ENCODE data around the gene TCAP.
A peak's percentile ranks its signal among the peaks of the same experiment; 100 is the strongest.

Gene TCAP

DNA sequence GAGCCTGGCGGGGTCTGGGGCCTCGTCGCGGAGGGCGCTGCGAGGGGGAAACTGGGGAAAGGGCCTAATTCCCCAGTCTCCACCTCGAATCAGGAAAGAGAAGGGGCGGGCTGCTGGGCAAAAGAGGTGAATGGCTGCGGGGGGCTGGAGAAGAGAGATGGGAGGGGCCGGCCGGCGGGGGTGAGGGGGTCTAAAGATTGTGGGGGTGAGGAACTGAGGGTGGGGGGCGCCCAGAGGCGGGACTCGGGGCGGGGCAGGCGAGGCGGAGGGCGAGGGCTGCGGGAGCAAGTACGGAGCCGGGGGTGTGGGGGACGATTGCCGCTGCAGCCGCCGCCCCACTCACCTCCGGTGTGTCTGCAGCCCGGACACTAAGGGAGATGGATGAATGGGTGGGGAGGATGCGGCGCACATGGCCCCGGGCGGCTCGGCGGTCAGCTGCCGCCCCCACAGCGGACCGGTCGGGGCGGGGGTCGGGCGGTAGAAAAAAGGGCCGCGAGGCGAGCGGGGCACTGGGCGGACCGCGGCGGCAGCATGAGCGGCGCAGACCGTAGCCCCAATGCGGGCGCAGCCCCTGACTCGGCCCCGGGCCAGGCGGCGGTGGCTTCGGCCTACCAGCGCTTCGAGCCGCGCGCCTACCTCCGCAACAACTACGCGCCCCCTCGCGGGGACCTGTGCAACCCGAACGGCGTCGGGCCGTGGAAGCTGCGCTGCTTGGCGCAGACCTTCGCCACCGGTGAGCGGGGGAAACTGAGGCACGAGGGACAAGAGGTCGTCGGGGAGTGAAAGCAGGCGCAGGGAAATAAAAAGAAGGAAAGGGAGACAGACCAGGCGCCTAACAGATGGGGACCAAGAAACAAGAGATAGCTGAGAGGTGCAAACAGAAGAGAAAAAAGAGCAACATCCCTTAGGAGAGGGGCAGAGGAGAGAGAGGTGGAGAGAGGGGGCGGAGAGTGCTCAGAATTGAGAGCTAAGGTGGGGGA lies 3.1 kb downstream of the TCAP start, which contains the start of gene PNMT:
Gene PNMT, plus strand, starts transcription at position 509 of the 980 bp plus-strand sequence. Its CDS starts 23 bp downstream, at position 532.
- no peak for DNase-seq

DNA sequence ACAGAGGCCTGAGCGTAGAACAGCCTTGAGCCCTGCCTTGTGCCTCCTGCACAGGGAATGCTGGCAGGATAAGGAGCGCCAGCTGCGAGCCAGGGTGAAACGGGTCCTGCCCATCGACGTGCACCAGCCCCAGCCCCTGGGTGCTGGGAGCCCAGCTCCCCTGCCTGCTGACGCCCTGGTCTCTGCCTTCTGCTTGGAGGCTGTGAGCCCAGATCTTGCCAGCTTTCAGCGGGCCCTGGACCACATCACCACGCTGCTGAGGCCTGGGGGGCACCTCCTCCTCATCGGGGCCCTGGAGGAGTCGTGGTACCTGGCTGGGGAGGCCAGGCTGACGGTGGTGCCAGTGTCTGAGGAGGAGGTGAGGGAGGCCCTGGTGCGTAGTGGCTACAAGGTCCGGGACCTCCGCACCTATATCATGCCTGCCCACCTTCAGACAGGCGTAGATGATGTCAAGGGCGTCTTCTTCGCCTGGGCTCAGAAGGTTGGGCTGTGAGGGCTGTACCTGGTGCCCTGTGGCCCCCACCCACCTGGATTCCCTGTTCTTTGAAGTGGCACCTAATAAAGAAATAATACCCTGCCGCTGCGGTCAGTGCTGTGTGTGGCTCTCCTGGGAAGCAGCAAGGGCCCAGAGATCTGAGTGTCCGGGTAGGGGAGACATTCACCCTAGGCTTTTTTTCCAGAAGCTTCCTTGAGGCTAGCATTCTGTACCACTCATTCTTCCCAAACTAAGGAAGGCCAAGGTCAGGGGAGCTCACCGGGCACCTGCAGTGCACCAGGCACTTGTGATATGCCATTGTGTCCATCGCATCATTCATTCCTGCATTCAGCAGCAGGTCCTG lies 5.0 kb downstream of the TCAP start:
- no peak for DNase-seq

DNA sequence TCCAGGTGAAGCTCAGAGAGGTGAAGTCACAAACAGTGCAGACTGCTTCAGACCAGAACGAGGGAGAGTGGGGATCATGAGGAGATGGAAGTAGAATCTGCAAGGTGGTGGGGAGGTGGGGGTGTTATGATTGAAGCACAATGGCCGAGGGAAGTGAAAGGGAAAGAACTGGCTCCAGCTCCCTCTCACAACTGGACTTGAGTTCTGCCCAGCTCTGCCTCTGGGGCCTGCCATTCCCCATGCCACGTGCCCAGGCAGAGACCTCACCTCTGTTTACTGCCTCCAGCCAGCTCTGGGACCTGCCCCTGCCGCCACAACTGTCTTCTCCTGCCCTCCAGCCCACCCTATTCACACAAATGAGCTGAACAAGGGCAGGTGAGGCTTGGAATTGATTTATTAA lies 5.6 kb downstream of the TCAP start:
- DNase-seq = no peak

DNA sequence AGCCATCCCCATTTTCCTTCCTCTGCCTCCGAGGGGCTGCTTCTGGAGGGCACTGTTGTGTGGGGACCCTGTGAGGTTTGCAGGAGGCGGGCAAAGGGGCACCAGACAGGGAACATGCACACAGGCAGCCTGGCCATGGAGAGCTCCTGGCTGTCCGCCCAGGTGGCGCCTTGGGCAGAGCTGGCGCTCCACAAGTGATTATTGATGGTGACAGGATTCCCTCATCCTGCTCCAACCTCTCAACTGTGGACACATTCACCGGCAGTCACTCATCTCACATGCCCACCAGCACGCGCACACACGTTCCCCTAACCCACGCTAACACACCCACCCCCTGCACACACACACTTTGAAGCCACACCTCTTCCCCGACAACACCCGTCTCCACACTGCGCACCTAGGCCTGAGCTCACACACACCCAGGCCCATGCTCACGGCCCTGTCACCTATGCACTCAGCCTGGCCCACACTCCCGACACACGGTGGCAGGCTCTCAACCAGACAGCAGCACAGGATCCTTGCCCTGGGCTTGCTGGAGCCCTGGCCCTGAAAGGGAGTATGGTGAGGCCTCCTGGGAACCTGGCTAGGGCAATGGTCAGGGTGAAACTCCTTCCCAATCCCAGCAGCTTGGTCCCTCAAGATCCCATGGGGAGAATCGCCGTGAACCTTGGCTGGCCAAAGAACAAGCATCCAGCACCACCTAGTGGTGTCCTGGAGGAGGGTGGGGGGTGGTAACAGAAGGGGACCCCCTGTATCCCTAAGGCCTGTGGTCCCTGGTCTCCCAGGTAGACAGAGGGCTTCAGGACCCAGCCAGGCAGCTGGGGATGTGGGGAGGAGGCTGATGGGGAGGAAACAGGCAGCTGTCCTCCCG lies 6.7 kb downstream of the TCAP start:
- no peak for DNase-seq

DNA sequence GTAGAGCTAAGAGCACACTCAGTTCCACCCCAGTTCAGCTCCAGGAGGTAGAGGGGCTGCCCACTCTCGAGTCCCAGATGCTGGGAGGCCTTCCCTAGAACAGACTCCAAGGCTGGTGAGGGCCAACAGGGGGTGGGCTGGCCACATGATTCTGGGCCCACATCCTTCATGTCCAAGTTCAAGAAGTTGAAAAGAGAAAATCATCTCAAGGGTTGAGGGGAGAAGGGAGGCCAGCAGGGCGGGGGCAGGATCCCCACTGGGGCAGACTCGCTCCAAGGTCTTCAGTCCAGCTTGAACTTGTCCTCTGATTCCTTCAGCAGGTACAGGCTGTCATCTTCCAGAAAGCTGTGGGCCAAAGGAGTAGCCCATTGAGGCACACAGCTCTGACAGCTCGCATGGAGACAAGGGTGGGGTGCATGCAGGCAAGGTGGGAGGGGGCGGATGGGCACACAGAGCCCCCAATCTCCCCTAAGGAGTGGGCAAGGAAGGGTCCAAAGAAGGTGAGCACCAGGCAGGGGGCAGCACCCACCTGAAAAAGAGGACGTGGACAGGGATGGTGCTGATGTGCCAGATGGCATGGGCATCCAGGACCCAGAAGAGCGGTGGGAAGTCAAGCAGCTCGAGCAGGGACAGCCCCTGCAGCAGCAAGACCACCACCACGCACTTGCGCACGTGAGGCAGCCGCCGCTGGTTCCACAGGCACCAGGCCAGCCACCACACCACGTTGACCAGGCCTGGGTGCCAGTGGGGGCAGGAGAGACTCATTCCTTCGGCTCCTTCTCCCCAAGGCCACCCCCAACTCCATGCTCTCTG lies 7.6 kb downstream of the TCAP start:
- no peak for DNase-seq

DNA sequence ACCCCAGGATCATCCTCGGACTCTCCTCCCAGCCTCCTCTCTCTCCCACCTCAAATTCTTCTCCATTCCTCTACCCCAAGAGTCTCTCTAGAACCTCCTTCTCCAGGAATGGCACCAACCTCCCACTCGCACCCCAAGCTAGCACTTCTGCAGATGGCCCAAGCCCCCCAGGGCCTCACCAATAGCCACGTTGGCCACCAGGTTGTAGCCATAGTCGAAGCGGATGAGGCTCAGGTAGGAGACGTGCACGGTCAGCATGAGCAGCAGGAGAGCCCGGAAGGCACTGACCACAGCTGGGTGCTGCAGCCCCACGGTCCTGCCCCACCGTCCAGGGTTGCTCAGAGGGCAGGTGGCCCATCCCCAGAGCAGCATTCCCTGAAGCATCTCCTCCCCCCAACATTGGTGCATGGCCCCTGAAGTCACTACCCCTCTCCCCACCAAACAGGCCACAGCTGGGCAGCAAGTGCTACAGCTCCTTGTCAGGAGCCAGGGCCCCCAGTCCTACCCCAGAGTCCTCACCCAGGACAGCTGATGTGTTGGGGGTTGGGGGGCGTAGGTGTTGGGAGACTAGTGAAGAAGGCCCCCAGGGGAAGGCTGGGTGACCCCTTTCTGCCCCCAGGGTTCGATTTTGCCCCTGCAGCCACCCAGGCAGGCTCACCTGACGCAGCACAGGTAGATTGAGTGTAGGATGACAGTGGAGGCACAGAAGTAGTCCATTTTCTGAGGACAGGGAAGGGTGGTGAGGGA lies 8.4 kb downstream of the TCAP start:
- DNase-seq = no peak

DNA sequence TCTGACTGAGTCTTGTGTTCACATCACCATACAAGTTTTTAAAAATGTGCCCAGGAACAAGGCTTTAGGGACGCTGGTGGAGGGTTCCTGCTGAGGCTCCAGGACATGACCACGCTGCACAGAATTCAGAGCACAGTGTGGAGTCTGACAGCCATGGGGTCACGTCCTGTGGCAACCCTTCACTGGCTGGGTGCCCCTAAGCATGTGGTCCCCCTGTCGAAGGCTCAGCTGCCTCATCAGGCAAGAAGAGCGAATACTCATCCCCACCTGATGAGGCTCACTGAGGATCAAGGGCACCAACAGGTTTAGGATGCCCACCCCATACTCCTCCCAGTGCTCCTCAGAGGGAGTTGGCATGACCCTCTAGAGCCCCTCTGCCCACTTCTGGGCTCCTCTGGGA lies 9.0 kb downstream of the TCAP start:
- no peak for DNase-seq

DNA sequence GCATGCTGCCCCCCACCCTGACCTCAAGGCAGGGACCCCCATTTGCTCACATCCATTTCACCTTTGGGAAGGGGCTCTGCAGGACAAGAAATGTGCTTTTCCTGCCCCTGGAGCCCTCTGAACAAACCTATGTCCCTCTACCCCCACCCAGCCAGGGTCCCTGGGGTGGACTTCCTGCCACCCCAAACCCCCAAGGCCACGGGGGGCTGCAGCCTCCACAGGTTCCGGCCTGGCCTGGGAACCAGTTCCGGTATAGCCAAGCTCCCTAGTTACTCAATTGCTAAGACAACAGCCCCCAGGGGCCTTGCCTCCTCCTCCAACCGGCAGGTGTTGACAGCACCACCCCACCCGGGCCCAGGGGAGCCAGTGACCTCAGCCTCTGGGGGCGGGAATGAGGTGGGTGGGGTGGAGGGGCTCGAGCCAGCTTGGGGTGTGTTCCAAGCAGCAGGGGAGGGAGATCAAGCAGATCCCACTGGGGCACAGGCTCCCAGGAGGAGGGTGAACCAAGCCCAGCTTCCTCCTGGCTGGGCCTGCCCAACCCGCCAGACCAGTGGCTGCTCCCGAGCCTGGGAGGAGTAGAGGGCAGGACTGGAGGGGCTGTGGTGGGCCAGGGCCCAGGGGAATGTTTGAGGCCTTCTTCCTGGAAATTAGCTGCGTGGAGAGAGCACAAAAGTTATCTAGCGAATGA lies 9.7 kb downstream of the TCAP start:
- DNase-seq = peak; percentile 74

DNA sequence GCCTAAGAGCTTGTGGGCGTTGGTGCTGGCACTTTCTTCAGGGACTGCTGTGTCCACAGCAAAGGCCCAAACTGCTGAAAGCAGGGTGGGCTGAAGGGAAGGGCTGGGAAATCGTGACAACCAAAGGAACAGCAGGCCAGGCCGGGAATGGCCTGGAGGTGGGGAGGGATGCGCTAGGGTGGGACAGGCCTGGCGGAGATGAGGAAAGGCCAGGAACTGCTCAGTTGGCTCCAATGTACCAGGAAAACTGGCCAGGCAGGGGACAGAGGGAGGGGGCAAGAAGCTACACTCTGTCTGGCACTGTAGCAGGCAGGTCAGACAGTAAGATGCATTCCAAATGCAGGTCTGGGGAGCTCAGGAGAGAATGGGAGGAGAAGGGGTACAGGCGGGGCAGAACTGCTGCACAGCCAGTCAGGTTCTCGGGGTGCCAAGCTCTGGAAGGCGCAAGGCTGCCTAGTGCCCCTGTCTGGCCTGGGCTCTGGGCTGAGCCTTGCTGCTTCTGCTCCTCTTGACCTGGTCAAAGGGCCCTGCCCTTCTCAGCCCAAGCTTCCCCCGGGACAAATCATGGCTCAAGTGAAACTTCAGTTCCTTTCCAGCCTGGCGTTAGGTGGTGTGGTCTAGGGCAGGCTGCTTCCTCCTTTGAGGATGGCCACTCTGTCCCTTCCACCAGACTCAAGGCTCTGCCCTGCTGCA lies 10.4 kb downstream of the TCAP start:
- no peak for DNase-seq

DNA sequence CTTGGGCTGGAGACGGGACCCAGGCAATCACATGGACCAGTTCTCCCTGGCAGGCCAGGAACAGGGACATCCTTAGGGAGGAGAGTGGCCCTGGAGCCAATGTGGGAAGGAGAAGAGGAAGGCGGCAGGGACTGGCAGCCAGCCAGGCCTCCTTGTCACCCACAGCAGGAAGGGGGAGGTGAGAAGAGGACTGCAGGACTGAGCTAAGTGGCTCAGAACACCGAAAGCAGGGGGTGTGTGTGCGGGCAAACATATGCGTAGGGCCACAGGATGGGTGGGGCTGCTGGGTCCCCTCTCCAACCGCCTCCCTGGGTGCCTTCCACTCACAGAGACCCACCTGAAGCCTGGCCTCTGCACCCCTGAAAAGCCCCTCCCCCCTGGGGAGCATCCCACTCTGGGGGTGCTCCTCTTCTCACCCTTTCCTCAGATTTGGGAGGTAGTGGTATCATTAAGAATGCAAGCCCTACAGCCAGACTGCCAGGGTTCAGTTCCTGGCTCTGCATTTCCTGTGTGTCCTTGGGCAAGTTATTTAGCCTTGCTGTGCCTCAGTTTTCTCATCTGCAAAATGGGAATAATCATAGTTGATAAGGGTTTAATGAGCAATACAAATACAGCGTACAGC lies 11.2 kb downstream of the TCAP start:
- DNase-seq = peak; percentile 75

DNA sequence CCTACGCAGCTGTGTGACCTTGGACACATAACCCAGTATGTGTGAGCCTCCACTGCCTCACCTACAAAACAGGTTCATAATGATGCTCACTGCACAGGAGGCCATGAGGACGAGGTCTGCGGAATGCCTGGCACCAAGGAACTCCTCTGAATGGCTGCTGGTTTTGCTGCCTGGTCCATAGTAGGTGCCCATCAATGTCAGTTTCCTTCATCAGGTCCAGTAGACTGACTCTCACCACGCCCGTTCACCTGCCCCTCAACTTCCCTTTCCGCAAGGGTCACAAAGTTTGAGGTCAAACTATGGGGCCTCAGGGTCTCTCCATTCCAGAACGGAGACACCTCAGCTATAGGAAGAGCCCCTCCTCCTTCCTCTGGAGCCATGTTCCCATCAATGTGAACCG lies 11.9 kb downstream of the TCAP start:
- DNase-seq = no peak

DNA sequence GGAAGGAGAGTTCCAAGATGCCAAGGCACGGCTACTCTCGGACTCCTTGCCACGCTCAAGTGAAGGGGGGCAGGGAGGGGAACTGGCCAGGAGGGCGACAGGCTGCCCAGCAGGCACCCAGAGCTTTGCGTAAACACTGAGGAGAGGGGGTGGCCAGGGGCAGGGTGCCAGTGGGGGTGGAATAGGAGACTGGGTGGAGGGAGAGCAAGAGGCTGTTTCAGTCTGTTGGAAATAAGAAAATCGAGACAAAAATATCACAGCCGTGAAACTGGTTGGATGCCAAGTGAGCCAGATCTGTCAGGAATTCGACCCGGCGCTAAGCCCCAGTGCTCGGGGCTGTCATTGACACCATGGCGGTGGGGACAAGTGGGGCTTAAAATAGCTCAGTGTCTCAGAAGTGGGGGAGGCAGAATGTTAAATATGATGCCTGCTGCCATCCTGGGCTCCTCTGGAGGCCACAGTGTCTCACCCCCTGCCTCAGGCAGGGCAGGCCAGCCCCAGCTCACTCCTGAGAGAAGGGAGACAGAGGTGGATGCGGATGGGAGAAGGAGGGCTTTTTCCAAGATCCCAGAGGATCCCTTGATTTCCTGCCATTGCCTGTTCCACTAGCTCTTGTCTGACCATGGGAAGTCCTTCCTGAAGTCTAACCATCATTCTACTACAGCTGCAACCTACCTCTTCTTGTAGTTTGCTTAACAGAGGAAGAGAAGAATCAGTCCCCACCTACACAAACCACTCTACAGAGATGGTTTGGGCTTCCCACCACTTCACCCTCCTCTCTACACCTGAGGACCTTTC lies 12.6 kb downstream of the TCAP start:
- no peak for DNase-seq

DNA sequence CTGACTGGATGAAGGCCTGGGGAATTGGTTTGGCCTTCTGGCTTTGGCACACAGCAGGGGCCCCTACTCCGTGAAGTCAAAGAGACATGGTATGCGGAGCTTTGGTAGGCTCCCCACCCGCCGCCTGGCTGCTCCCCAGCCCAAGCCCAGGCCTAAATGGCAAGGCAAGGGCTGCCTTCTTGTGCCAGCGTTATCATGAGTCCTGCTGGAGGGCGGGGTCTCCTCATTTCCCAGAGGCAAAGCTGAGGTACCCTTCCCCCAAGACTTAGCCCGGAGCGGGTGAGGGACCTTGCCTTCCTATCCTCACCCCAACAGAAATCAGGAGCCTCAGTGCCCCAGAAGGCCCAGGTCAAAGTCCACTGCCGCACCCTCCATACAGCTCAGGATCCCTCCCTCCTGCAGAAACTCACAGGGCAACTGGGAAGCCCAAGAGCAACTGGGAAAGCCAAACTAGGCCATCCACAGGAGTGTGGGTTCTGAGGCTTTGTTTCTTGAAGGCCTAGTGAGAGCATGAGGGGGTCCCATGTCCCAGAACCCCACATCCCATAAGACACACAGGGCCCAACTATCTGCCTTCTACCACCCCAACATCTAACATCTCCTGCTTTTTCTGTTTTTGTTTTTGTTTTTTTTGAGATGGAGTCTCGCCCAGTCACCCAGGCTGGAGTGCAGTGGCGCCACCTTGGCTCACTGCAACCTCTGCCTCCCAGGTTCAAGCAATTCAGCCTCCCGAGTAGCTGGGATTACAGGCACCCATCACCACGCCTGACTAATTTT lies 13.4 kb downstream of the TCAP start:
- DNase-seq = no peak

DNA sequence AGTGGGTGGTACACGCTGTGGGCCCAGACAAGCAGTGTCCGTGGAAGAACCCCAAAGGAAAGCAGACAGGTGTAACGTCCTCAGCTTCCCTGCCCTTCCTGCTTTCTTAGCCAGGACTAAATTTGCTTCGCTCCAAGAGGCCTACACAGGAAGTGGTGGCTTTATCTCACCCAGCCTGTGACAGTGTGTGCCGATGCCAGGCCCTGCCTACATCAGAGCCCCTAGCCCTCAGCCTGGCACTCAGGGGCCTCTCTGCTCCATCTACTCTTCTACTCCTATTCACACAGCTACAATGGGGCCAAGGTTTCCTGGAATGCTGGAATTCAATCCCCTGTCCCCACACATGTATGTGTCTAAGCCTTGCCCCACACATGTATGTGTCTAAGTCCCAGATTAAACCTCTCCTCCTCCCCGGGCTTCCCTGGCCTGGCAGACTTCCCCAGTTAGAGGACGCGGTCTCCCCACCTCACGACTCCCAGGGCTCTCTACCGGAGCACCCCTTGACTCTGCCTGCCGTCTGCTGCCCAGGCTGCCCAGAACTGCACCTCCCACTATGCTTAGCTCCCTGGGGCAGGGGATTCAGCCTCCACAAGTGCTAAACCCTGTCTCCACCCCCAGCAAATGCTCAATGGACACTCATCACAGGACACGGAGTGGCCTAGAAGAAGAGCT lies 14.5 kb downstream of the TCAP start:
- no peak for DNase-seq

DNA sequence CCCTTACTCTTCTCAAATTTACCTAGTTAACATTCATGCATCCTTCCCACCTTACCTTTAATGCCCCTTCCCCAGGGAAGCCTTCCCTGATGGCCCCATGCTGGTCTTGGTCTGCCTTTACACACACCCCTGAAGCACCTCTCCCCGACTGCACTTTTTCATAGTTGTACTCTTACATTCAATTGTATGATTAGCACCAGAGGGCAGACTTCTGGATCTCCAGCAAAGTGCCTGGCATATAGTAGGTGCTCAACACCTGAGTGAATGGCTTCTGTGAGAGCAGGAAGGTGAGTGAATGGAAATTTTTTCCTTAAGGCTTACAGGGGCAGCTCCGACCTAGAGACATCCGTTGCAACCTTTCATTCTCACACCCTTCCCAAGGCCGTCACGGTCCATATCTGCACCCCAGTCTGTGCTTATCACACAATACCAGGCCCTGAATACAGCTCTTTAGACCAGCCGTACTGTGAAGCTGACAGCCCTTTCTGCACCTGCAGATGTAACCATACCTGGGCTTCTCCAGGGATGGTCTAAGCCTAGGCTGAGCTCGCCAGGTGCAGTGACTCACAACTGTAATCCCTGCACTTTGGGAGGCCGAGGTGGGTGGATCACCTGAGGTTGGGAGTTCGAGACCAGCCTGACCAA lies 18.3 kb downstream of the TCAP start:
- no peak for DNase-seq

DNA sequence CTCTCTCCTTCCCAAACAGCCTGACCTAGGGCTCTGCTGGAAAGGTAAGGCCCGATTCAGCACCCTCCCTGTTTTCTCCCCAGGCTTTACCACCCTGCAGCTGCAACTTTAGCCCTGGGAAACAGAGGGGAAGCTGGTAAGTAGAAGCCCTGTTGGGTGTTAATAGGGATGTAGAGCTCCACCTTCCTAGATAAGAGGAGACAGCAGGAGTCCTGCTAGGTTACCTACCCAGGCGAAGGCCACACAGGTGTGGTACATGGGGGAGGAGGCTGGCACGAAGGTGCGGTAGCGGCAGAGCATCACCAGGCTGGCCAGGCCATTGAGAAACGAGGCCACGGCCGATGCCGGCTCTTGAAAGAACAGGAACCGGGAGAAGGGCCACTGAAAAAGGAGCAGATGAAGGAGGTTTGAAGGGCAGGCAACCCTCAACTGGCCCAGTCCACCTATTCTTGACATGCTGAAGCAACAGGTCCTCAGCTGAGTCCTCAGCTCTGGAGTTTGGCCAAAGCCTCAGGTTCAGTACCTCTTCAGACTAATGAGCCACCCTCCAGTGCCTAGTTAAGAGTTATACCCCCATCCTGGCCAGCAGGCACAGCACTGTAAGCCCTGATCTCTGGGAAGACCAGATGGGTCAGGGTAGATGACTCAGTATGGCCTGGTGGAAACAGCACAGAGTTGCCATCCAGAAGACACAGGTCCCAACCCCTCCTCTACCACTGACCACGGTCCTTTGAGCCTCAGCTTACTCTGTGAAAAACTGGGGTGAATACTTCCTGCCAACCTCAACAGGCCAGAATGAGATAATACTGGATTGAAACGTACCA lies 19.4 kb downstream of the TCAP start:
- no peak for DNase-seq

All from DMS153 (cell line).